ENCODE measurements around the gene ABCA9. TPM values are rescaled to one million over a fixed set of nuclear protein-coding genes. Genes with fewer than 3 reads are reported as not detected.
"Not testable (repeated sequence)": the region's sequence is repeated elsewhere in the genome, so short reads cannot be mapped to it uniquely, and the experiment has no call there.

ABCA9 gene
- total and polyA plus RNA-seq, 2 of the 13 experiments (the other 11 are each of a cell fraction or from before 2014, with no cell fraction given), result 0.04 TPM; not detected in 1

DNA sequence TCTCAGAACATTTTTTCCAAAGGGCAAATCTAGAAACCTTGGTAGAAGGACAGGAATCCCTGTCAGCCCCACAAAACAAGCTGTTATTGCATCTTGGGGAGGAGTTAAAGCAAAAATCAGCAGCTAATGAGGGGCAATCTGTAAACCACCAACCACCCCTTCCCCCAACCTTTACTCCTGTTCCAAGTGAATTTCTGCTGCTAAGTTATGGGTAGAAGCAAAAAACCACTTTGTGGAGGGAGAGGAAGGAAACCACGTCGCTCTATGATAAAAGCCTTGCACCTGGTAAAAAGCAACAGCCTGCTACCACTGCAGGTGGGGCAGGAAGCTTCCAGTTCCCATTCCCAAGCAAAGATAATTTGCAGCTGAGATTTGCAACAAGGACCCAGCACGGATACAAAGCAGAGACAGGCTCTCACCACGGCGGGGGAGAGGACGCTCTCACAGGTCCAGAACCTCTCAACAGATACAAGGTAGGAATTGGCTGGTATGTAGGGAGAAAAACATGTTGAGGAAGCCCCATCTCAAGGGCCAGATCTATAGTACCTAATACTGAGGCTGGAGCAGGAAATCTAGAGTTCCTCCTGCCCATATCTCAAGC, 116.2 kb downstream of the ABCA9 start:
- ChIA-PET CTCF (ENCODE audit: low intra/inter-chr PET ratio, low total read pairs) (no interaction called here), POLR2A (no interaction called here)
- no peaks in the 10 kb centered on the region for H3K79me2 ChIP-seq (ENCODE audit: insufficient read depth, low read length)
- H3K4me3 ChIP-seq (replicated peaks in 1 of 3; ENCODE audit: insufficient read depth in 1 of 3, low read depth in 2 of 3, low read length in 3 of 3), result no peak overlapping the region
- H3K27me3 ChIP-seq (ENCODE audit: control insufficient read depth in 1 of 2, insufficient read depth in 2 of 2, low read length in 2 of 2), result no peaks in the 10 kb centered on the region
- FAIRE-seq, result no peak
- no TSS peak for BruUV-seq (replicated peaks)
- no peaks in the 10 kb centered on the region for H4K20me1 ChIP-seq (ENCODE audit: insufficient read depth, low read length)
- H3K27ac ChIP-seq (ENCODE audit: extremely low read length, insufficient read depth, low read length), result no peak overlapping the region
- intact Hi-C loops (cut with micrococcal nuclease; ENCODE audit: unreplicated experiment), result no loop called here
- DNase-seq (ENCODE audit: low spot score), result no peak
- WGBS (ENCODE audit: low lambda C conversion rate), result 92% methylated on average over 6 of the region's 6 CpGs
- TF ChIP-seq NCOR1 (IDR thresholded peaks at IDR 0.05; ENCODE audit: borderline replicate concordance, low read length), result no peak
- no peak for TF ChIP-seq ZSCAN30 (CRISPR knock-in tag; IDR thresholded peaks at IDR 0.05)
- TF ChIP-seq, protein P1, sequence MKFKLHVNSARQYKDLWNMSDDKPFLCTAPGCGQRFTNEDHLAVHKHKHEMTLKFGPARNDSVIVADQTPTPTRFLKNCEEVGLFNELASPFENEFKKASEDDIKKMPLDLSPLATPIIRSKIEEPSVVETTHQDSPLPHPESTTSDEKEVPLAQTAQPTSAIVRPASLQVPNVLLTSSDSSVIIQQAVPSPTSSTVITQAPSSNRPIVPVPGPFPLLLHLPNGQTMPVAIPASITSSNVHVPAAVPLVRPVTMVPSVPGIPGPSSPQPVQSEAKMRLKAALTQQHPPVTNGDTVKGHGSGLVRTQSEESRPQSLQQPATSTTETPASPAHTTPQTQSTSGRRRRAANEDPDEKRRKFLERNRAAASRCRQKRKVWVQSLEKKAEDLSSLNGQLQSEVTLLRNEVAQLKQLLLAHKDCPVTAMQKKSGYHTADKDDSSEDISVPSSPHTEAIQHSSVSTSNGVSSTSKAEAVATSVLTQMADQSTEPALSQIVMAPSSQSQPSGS (CRISPR knock-in tag; IDR thresholded peaks at IDR 0.05), result no peak
- no peak for TF ChIP-seq TBX3 (IDR thresholded peaks at IDR 0.05; ENCODE audit: borderline replicate concordance)
- TF ChIP-seq GABPA (IDR thresholded peaks at IDR 0.05; ENCODE audit: low read depth, low read length), result no peak
- no peak for TF ChIP-seq GABPA (CRISPR knock-in tag; IDR thresholded peaks at IDR 0.05; ENCODE audit: low read depth)
- TF ChIP-seq SALL2 (CRISPR knock-in tag; IDR thresholded peaks at IDR 0.05), result no peak
- TF ChIP-seq, protein P2, sequence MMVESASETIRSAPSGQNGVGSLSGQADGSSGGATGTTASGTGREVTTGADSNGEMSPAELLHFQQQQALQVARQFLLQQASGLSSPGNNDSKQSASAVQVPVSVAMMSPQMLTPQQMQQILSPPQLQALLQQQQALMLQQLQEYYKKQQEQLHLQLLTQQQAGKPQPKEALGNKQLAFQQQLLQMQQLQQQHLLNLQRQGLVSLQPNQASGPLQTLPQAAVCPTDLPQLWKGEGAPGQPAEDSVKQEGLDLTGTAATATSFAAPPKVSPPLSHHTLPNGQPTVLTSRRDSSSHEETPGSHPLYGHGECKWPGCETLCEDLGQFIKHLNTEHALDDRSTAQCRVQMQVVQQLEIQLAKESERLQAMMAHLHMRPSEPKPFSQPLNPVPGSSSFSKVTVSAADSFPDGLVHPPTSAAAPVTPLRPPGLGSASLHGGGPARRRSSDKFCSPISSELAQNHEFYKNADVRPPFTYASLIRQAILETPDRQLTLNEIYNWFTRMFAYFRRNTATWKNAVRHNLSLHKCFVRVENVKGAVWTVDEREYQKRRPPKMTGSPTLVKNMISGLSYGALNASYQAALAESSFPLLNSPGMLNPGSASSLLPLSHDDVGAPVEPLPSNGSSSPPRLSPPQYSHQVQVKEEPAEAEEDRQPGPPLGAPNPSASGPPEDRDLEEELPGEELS (CRISPR knock-in tag; IDR thresholded peaks at IDR 0.05), result no peak
- TF ChIP-seq DNMT1 (CRISPR knock-in tag; IDR thresholded peaks at IDR 0.05), result no peak
- TF ChIP-seq, protein P3, sequence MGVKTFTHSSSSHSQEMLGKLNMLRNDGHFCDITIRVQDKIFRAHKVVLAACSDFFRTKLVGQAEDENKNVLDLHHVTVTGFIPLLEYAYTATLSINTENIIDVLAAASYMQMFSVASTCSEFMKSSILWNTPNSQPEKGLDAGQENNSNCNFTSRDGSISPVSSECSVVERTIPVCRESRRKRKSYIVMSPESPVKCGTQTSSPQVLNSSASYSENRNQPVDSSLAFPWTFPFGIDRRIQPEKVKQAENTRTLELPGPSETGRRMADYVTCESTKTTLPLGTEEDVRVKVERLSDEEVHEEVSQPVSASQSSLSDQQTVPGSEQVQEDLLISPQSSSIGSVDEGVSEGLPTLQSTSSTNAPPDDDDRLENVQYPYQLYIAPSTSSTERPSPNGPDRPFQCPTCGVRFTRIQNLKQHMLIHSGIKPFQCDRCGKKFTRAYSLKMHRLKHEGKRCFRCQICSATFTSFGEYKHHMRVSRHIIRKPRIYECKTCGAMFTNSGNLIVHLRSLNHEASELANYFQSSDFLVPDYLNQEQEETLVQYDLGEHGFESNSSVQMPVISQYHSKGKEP (CRISPR knock-in tag; IDR thresholded peaks at IDR 0.05), result no peak
- TF ChIP-seq PHF20 (CRISPR knock-in tag; IDR thresholded peaks at IDR 0.05), result no peak
- TF ChIP-seq PPARG (CRISPR knock-in tag; conservative IDR thresholded peaks at IDR 0.05), result no peak
- in situ Hi-C loops (cut with HindIII; ENCODE audit: extremely low pct_ligation_motif_present, low pct_unique_long_range_greater_than_20kb), result no loop called here
- H2AFZ ChIP-seq (ENCODE audit: low read length), result peak overlapping the region; percentile 7
- H3K36me3 ChIP-seq (replicated peaks in 1 of 2; ENCODE audit: control insufficient read depth in 1 of 2, insufficient read depth in 2 of 2, low read length in 2 of 2), result no peaks in the 10 kb centered on the region
- peaks cover 20% of the 10 kb centered on the region; the same call in 1 of the 2 replicates for H3K4me1 ChIP-seq (ENCODE audit: insufficient read depth, low read length)
- ATAC-seq, result no peak
- H3K9me3 ChIP-seq (ENCODE audit: low read length), result 0 out of 2 replicates have a peak, but pooled peaks cover 7% of the 10 kb centered on the region
- H3K9ac ChIP-seq (ENCODE audit: insufficient read depth, low read depth, low read length), result no peak overlapping the region
- H3K4me2 ChIP-seq (ENCODE audit: low read depth, low read length), result no peak overlapping the region

DNA sequence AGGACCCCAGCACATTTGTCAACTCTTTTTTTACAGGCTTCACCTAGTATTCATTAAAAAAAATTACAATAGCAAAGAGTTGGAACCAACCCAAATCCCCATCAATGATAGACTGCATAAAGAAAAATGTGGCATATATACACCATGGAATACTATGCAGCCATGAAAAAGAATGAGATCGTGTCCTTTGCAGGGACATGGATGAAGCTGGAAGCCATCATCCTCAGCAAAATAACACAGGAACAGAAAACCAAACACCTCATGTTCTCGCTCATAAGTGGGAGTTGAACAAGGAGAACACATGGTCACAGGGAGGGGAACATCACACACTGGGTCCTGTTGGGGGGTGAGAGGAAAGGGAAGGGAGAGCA, 116.9 kb downstream of the ABCA9 start:
- FAIRE-seq; H4K20me1 ChIP-seq (ENCODE audit: insufficient read depth, low read length); POLR2A ChIA-PET; DNase-seq (ENCODE audit: low spot score); ATAC-seq; CTCF ChIA-PET (ENCODE audit: low intra/inter-chr PET ratio, low total read pairs); H2AFZ ChIP-seq (ENCODE audit: low read length); H3K9me3 ChIP-seq (ENCODE audit: low read length); in situ Hi-C loops (cut with HindIII; ENCODE audit: extremely low pct_ligation_motif_present, low pct_unique_long_range_greater_than_20kb); intact Hi-C loops (cut with micrococcal nuclease; ENCODE audit: unreplicated experiment); BruUV-seq (replicated peaks); H3K4me3 ChIP-seq (replicated peaks in 1 of 3; ENCODE audit: insufficient read depth in 1 of 3, low read depth in 2 of 3, low read length in 3 of 3); H3K27me3 ChIP-seq (ENCODE audit: control insufficient read depth in 1 of 2, insufficient read depth in 2 of 2, low read length in 2 of 2); H3K4me2 ChIP-seq (ENCODE audit: low read depth, low read length); H3K79me2 ChIP-seq (ENCODE audit: insufficient read depth, low read length); H3K27ac ChIP-seq (ENCODE audit: extremely low read length, insufficient read depth, low read length); H3K36me3 ChIP-seq (replicated peaks in 1 of 2; ENCODE audit: control insufficient read depth in 1 of 2, insufficient read depth in 2 of 2, low read length in 2 of 2); H3K9ac ChIP-seq (ENCODE audit: insufficient read depth, low read depth, low read length): not testable (repeated sequence)
- peaks cover 23% of the 10 kb centered on the region for H3K4me1 ChIP-seq (ENCODE audit: insufficient read depth, low read length)
- 96% methylated on average over 2 of the region's 2 CpGs for whole genome bisulfite sequencing (ENCODE audit: low lambda C conversion rate)
